ENCODE measurements around the gene KDM4C.

- TF ChIP-seq, protein P1, sequence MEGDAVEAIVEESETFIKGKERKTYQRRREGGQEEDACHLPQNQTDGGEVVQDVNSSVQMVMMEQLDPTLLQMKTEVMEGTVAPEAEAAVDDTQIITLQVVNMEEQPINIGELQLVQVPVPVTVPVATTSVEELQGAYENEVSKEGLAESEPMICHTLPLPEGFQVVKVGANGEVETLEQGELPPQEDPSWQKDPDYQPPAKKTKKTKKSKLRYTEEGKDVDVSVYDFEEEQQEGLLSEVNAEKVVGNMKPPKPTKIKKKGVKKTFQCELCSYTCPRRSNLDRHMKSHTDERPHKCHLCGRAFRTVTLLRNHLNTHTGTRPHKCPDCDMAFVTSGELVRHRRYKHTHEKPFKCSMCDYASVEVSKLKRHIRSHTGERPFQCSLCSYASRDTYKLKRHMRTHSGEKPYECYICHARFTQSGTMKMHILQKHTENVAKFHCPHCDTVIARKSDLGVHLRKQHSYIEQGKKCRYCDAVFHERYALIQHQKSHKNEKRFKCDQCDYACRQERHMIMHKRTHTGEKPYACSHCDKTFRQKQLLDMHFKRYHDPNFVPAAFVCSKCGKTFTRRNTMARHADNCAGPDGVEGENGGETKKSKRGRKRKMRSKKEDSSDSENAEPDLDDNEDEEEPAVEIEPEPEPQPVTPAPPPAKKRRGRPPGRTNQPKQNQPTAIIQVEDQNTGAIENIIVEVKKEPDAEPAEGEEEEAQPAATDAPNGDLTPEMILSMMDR (IDR thresholded peaks at IDR 0.05; ENCODE audit: insufficient read depth, low read depth, low read length): no peak
- no peak for TF ChIP-seq EZH2 (IDR thresholded peaks at IDR 0.05; ENCODE audit: insufficient read depth, low read length)
These were observed 187.1 kb downstream of the KDM4C start for GRCh38 chr9:6944896-6945295.
